C4-2B (cell line): ENCODE measurements around the gene PSD4.

Experiments used
- CTCF ChIP-seq: fragments of 450-650 bp; conservative IDR thresholded peaks from 2 replicates; pipeline ENCODE4 v1.5.1; 2017; ENCODE audit warnings: mild to moderate bottlenecking
- ZFX ChIP-seq: fragments of 450-650 bp; IDR thresholded peaks from 2 replicates; pipeline ENCODE4 v1.6.1; 2017

GRCh38 chr2:113217455-113218282 is 43.9 kb downstream of the PSD4 start:
- no peak for TF ChIP-seq CTCF
- TF ChIP-seq ZFX, result no peak
